HG02943 (cell line): Measurements from ENCODE around the gene DNAAF3.
"Not testable (repeated sequence)": the region's sequence is repeated elsewhere in the genome, so short reads cannot be mapped to it uniquely, and the experiment has no call there.

Experiments
- ATAC-seq: cut with Tn5 transposase; IDR thresholded peaks from one replicate; pipeline ENCODE4 v1.9.1; 2021; ENCODE audit warnings: mild to moderate bottlenecking, low read depth, moderate library complexity; ENCODE audit not compliant: unreplicated experiment

The DNAAF3 gene

DNA sequence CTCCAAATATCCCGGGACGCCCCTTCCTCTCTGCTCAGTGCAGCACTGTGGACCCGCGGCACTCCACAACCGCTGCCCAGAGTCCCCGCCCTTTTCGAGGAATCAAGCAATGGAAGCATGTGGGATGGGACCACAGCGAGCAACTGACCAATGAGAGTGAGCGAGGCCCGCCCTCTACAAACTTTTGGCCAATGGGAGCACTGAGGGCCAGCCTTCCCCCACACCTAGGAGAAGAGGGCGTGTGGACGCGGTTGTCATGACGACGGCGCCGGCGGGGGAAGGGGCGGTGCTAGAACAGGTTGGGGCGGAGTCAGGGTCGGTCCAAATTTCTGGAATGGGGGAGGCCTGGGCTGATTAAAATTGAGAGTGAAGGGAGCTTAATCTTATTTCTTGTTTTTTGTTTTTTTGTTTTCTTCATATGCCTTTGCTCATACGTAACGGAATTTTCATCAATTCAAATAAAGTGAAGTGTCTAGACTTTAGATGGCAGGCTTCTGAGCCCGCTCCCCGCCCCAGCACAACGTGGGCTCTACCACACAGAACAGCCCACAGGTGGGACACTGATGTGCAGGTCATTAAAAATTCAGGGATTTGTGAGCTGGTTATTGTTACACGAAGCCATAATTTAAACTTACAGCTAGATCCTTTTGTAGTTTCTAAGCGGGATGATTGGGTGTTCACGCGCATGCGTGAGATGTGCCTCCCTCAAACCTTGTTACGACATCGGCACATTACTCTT, at the start of gene DNAAF3:
Gene DNAAF3, minus strand, starts transcription at position 84 of the 739 bp plus-strand sequence. CDS start 200 bp downstream, outside the sequence.
- ATAC-seq: peak; percentile 76

- ATAC-seq: no peak
Observed at GRCh38 chr19:55213547-55213946, 47.1 kb upstream of the DNAAF3 start.

- no peak for ATAC-seq
Observed at GRCh38 chr19:55212447-55212846, 46.0 kb upstream of the DNAAF3 start.

DNA sequence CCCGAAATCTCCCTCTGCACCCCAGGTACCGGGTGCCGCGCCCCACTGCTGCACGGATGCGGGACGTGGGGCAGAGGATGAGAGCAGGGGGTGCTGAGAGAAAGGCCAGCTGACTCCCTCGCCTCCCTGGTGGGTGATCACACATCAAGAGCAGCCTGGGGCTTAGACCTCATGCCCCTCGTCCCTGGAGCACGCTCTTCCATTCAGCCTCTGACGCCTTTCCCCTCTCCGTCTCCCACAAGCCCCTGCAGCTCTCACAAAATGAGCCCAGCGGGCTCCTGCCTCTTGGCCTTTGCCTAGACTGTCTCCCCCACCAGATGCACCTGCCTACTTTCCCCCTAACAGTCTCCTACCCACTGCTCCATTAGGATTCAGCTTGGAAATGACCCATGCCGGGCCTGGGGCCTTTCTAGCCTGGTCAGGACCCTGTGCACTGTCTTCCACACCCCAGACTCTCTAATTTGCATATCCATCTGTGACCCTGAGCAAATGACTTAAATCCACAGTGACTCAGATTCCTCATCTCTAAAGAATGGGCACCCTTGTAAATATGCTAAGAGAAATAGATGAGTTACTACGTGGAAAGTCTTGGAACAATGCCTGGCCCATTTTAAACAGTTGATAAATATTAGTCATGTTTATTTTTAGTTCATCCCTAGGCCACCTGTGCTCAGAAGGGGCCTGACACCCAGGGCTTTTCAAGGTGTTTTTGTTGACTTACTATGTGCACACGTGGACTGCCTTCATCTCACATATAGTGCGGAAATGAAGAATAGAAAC, 43.5 kb upstream of the DNAAF3 start:
- no peak for ATAC-seq

GRCh38 chr19:55208880-55209692, 42.7 kb upstream of the DNAAF3 start, which contains the start of gene PTPRH:
Gene PTPRH, minus strand, starts transcription at chr19:55209501. Its CDS starts 68 bp downstream, at chr19:55209433.
- ATAC-seq: no peak

DNA sequence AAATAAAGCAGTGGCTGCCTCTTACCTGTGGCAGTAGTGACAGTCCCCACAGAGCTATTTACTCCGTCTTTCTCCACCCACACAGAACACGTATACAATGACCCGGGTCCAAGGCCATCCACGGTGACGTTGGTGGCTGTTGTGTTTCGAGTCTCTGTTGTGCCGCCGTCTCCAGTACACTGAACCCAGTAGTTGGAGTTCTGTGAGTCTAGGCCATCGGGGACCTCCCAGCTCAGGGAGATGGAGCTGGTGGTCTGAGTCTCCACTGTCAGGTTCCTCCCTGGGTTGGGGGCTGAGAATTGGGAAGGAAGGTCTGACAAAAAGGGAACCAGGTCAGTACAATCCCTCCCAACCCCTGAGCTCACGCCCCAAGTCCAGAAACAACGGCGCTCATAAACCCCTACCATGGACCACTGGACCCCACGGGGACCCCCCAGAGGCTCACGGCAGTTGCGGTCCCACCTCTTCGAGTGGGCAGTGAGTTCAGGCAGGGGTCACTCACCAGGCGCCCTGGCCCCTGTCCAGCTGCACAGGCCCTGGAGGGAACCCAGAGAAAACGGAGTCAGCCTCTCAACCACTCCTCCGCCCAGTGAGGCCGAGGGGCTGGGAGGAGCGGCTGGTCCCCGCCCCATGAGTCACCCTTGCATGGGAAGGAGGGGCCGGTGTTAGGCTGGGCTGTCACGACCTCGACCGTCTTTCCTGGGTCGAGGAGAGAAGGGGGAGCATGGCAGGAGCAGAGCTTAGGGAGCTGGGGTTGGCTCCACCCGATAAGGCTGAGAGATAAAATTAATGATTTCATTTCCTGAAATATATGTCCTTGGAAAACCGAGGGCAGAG, 40.5 kb upstream of the DNAAF3 start:
- no peak for ATAC-seq

GRCh38 chr19:55202199-55202598, 35.8 kb upstream of the DNAAF3 start:
- not testable (repeated sequence) for ATAC-seq

GRCh38 chr19:55199620-55200204, 33.3 kb upstream of the DNAAF3 start:
- no peak for ATAC-seq

DNA sequence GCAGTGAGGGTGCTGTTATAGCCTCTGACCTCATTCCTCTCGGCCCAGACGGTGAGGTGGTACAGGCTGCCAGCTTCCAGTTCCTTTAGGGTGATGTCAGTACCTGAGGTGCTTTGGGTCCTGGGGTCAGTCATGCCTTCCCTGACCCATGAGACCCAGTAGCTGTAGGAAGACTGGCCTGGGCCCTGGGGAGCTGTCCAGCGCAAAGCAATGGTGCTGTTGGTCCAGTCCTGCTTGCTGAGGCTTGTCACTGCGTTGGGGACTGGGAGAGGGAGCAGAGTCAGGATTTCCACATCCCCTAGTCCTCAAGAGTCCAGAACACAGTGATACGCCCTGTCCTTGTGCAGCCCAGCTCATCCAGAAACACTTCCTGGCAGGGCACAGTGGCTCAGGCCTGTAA, 32.2 kb upstream of the DNAAF3 start:
- ATAC-seq: no peak

- ATAC-seq: no peak
Observed at GRCh38 chr19:55197528-55197927, 31.1 kb upstream of the DNAAF3 start.

- no peak for ATAC-seq
Observed at GRCh38 chr19:55196803-55197202, 30.4 kb upstream of the DNAAF3 start.

DNA sequence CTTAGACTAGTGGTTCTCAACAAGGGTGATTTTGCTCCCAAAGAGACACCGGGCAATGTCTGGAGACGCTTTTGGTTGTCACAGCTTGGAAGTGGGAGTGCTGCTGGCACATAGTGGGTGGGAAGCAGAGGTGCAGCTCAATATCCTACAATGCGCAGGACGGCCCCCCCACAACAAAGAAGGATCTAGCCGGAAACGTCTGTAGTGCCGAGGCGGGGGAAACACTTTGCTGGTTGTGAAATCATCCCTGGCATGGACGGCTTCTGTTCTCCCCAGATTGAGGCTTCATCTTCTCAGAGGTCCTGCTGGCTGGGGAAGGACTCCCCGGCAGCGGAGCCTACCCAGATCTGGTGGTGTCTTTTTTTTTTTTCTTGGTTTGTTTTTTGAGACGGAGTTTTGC, 27.1 kb upstream of the DNAAF3 start:
- no peak for ATAC-seq

DNA sequence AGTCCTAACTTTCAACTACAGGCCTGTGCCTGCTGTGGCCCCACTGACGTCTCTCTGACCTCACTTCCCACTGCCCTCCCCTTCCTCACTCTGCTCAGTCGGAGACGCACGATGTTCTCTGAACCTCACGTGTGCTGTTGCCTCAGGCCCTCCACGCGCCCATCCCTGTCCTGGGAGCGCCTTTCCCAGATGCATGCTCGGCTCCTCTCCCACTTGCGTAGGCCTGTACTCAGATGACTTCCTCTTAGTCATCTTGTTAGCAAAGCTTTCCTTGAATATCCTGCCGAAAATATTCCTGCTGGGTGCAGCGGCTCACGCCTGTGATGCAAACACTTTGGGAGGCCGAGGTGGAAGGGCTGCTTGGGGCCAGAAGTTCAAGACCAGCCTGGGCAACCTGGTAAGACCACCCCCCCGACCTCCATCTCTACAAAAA, 23.0 kb upstream of the DNAAF3 start:
- no peak for ATAC-seq

GRCh38 chr19:55188625-55189024, 22.2 kb upstream of the DNAAF3 start:
- no peak for ATAC-seq

DNA sequence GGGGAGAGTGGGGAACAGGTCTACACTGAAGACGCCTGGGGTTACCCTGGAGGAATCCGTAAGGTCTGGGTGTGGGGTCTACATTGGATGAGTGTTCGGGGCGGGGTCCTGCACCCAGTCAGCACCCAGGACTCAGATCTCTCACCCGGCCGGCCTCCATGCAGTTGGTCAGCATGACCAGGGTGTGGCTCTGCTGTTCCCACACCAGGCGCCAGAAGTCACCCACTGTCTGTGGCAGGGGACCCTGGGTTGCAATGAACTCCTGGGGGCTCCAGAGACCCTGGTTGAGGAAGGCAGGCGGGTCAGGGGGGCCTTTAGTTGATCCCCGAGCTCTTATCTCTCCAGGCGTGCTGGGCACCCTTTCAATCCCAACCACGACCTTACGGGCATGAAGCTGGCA, 19.7 kb upstream of the DNAAF3 start:
- ATAC-seq: no peak

DNA sequence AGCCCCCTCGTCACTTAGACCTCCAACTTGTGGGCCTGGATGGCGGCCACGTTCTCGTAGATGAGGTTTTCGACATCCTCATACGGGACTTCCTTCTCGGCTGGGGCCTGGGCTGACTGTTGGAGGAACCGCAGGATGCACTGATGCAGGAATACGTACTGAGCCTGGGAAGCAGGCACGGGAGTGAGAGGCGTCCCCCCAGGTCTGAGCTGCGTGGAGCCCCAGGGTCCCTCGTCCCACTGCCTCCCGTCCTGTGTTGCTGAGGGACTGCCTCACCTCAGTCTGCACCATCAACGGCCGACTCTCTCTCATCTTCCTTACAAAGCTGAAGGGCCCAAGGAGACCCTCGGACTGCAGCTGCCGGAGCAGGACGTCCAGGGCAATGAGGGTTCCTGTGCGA, 15.3 kb upstream of the DNAAF3 start:
- ATAC-seq: no peak

GRCh38 chr19:55179606-55180484, 13.4 kb upstream of the DNAAF3 start, which contains the start of gene SYT5:
Gene SYT5, minus strand, starts transcription at chr19:55180289. Its CDS starts 1,248 bp downstream, at chr19:55179041.
- peak; percentile 10 for ATAC-seq

DNA sequence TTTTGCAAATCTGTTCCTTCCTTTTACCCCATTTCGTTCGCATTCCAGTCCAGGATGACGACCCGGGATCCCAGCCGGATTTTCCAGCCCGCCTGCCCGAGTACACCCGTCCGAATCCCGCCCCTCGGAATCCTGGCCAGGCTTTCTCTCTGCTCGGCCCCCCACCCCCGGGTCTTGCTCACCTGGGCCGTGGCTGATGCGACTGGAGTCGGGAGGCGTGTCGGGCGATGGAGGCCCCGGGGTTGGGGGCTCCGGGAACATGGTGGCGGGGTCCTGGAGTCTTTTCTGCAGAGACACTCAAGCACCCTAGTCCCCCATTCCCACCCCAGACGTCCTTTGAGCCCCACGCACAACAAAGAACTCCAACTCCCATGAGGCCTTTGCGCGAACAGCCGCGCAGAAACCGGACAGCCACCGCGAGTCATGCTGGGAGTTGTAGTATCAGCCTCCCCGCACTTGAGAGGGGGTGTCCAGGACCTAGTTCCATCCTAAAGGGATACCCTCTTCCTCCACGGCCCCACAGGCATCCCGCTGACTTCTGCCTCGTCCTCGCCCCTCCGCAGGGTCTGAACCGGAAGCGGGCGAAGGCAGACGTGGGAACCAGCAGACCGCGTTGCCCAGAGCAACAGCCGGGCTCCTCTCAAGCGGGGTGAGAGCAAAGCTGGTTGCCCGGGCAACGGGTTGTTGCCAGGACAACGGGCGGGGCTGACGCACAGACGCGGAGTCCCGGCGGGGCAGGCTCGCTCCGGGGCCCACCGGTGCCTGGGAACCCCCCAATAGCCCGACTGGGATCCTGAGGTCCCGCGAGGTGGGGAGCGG, 12.6 kb upstream of the DNAAF3 start:
- ATAC-seq: peak; percentile 69
